Measurements from ENCODE around the gene NDUFAF3.

DNA sequence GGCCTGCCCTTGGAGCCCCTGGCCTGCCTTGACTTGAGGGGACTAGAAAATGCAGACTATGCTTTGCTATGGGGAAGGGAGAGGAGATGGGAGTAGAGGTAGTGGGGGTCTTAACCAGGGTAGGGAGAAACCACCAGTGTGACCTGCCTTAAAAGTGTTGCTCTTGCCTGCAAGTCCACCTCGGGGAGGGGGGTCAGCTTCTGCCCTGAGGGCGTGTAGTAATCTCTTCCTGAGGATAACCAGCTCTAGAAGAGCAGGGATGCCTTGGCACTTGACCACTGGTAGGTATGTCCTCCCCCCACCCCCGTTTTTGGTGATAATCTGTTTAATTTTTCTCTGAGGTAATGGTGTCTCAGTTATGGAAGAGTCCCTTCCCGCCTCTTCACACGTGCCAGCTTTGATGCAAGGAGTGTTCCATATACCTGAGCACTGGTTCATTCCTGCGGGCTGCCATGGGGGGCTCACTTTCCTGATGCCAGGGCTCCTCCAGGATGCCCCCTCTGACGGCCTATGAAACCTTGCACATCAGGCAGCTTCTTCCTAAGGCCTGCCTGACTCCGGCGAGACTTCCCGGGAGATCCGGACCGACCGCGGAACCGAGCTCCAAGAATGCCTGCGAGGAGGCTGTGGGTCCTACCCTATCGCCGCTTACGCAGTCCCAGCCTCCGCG, 32.7 kb upstream of the NDUFAF3 start:
- TF ChIP-seq, protein P1, sequence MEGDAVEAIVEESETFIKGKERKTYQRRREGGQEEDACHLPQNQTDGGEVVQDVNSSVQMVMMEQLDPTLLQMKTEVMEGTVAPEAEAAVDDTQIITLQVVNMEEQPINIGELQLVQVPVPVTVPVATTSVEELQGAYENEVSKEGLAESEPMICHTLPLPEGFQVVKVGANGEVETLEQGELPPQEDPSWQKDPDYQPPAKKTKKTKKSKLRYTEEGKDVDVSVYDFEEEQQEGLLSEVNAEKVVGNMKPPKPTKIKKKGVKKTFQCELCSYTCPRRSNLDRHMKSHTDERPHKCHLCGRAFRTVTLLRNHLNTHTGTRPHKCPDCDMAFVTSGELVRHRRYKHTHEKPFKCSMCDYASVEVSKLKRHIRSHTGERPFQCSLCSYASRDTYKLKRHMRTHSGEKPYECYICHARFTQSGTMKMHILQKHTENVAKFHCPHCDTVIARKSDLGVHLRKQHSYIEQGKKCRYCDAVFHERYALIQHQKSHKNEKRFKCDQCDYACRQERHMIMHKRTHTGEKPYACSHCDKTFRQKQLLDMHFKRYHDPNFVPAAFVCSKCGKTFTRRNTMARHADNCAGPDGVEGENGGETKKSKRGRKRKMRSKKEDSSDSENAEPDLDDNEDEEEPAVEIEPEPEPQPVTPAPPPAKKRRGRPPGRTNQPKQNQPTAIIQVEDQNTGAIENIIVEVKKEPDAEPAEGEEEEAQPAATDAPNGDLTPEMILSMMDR (IDR thresholded peaks at IDR 0.05; ENCODE audit: insufficient read depth, low read length) = no peak
- no peak for TF ChIP-seq GABPA (IDR thresholded peaks at IDR 0.05; ENCODE audit: low read depth)
- no peak for TF ChIP-seq POLR2AphosphoS5 (IDR thresholded peaks at IDR 0.05; ENCODE audit: low read depth)
